SK-N-SH treated with all-trans-retinoic acid at 6 μM for 48 hours (cell line): ENCODE measurements around the gene KCTD1.

Source experiments
- ATAC-seq: fragments of 200-7000 bp; cut with Tn5 transposase; 3 replicates; pipeline ENCODE4 v1.9.1; 2020; ENCODE audit warnings: mild to moderate bottlenecking, moderate library complexity
- ARNTL ChIP-seq: fragments of 450-650 bp; formaldehyde crosslinking; IDR thresholded peaks from 2 replicates; pipeline ENCODE4 v1.5.0; 2020; ENCODE audit warnings: low read depth, mild to moderate bottlenecking, moderate library complexity, borderline replicate concordance
- BACH2 ChIP-seq: fragments of 250-450 bp; sonication (Bioruptor Pico); IDR thresholded peaks from 2 replicates; pipeline ENCODE4 v1.9.0; 2021; ENCODE audit warnings: mild to moderate bottlenecking, borderline replicate concordance
- CSDC2 ChIP-seq: fragments of 250-450 bp; sonication (Bioruptor Pico); IDR thresholded peaks from 2 replicates; pipeline ENCODE4 v1.5.0; 2020; ENCODE audit warnings: mild to moderate bottlenecking, moderate library complexity
- ESRRG ChIP-seq: fragments of 250-450 bp; sonication (Bioruptor Pico); IDR thresholded peaks from 2 replicates; pipeline ENCODE4 v1.6.1; 2021; ENCODE audit warnings: mild to moderate bottlenecking
- GLIS3 ChIP-seq: fragments of 250-450 bp; sonication (Bioruptor Pico); IDR thresholded peaks from 2 replicates; pipeline ENCODE4 v1.5.0; 2020; ENCODE audit warnings: mild to moderate bottlenecking, moderate library complexity
- PPARA ChIP-seq: fragments of 250-450 bp; sonication (Bioruptor Pico); IDR thresholded peaks from 2 replicates; pipeline ENCODE4 v1.5.0; 2020; ENCODE audit warnings: mild to moderate bottlenecking, borderline replicate concordance
- RARB ChIP-seq: fragments of 250-450 bp; sonication (Bioruptor Pico); IDR thresholded peaks from 2 replicates; pipeline ENCODE4 v1.8.0; 2021; ENCODE audit warnings: mild to moderate bottlenecking, moderate library complexity
- TCF4 ChIP-seq: fragments of 250-450 bp; sonication (Bioruptor Pico); IDR thresholded peaks from 2 replicates; pipeline ENCODE4 v1.8.0; 2021; ENCODE audit warnings: mild to moderate bottlenecking, moderate library complexity, borderline replicate concordance
- TOX ChIP-seq: fragments of 250-450 bp; sonication (Bioruptor Pico); IDR thresholded peaks from 2 replicates; pipeline ENCODE4 v1.8.0; 2021; ENCODE audit warnings: mild to moderate bottlenecking, moderate library complexity, borderline replicate concordance
- ZC3H10 ChIP-seq: fragments of 250-450 bp; sonication (Bioruptor Pico); IDR thresholded peaks from 2 replicates; pipeline ENCODE4 v1.5.1; 2021; ENCODE audit warnings: mild to moderate bottlenecking, moderate library complexity
- ZFP3 ChIP-seq: fragments of 250-450 bp; sonication (Bioruptor Pico); IDR thresholded peaks from 2 replicates; pipeline ENCODE4 v1.5.0; 2020; ENCODE audit warnings: mild to moderate bottlenecking, moderate library complexity
- ZFP30 ChIP-seq: fragments of 450-650 bp; formaldehyde crosslinking; IDR thresholded peaks from 2 replicates; pipeline ENCODE4 v1.5.0; 2022; ENCODE audit warnings: mild to moderate bottlenecking, moderate library complexity
- ZNF565 ChIP-seq: fragments of 450-650 bp; formaldehyde crosslinking; conservative IDR thresholded peaks from 2 replicates; pipeline ENCODE4 v1.5.0; 2020; ENCODE audit warnings: low read depth, mild to moderate bottlenecking, moderate library complexity
- ZNF70 ChIP-seq: fragments of 450-650 bp; formaldehyde crosslinking; IDR thresholded peaks from 2 replicates; pipeline ENCODE4 v1.5.0; 2020; ENCODE audit warnings: mild to moderate bottlenecking, moderate library complexity
- ZNF8 ChIP-seq: fragments of 450-650 bp; formaldehyde crosslinking; IDR thresholded peaks from 2 replicates; pipeline ENCODE4 v1.5.0; 2020; ENCODE audit warnings: mild to moderate bottlenecking, moderate library complexity
- TF ChIP-seq, protein P1 (sequence below): fragments of 250-450 bp; sonication (Bioruptor Pico); IDR thresholded peaks from 2 replicates; pipeline ENCODE4 v1.5.0; 2020; ENCODE audit warnings: mild to moderate bottlenecking, moderate library complexity
- TF ChIP-seq, protein P2 (sequence below): fragments of 250-450 bp; sonication (Bioruptor Pico); IDR thresholded peaks from 2 replicates; pipeline ENCODE4 v1.5.1; 2021; ENCODE audit warnings: mild to moderate bottlenecking, moderate library complexity
- TF ChIP-seq, protein P3 (sequence below): fragments of 250-450 bp; sonication (Bioruptor Pico); IDR thresholded peaks from 2 replicates; pipeline ENCODE4 v1.5.1; 2020; ENCODE audit warnings: low read depth, mild to moderate bottlenecking, moderate library complexity
- TF ChIP-seq, protein P4 (sequence below): fragments of 250-450 bp; sonication (Bioruptor Pico); IDR thresholded peaks from 2 replicates; pipeline ENCODE4 v1.8.0; 2021; ENCODE audit warnings: low read depth, mild to moderate bottlenecking, moderate library complexity, borderline replicate concordance
- TF ChIP-seq, protein P5 (sequence below): fragments of 250-450 bp; sonication (Bioruptor Pico); IDR thresholded peaks from 2 replicates; pipeline ENCODE4 v1.8.0; 2020; ENCODE audit warnings: mild to moderate bottlenecking, moderate library complexity, borderline replicate concordance

The KCTD1 gene

DNA sequence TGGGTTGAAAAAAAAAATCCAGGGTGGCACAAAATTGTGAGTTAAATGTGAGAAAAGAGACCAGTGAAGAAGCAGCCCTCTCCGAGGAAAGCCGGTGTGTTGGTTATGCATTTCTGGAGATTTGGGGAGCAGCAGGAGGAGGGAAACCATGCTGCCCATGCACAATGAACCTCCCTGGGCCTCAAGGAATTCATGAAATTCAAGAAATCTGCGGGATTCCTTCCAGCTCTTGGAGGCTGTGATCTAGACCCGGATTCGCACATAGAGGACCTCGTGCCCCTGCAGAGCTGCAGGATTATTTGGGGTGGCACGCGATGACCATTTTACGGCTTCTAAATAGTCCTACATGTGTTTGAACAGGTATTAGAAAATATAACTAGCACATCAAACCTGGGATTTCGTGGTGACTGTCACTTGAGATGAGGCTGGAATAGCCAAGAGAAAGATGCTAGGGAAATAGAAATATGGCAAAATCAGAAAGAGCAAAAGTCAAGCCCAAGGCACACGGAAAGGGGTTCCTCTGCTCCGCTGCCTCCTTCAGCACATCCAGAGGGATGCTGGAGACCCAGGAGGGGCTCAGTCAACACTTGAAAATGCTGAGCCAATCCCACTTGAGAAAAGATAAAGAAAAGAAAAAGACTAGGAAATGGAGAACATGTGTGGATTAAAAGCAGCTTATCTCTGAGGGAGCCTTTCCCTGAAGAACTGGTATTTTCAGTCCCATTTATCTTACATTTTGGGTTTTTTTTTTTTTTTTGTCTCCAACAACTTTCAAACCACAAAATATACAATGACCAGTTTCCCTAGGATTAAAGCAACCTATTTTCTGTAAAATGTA is 22.0 kb downstream of the KCTD1 start:
- ATAC-seq, result no peak
- TF ChIP-seq, protein P1, sequence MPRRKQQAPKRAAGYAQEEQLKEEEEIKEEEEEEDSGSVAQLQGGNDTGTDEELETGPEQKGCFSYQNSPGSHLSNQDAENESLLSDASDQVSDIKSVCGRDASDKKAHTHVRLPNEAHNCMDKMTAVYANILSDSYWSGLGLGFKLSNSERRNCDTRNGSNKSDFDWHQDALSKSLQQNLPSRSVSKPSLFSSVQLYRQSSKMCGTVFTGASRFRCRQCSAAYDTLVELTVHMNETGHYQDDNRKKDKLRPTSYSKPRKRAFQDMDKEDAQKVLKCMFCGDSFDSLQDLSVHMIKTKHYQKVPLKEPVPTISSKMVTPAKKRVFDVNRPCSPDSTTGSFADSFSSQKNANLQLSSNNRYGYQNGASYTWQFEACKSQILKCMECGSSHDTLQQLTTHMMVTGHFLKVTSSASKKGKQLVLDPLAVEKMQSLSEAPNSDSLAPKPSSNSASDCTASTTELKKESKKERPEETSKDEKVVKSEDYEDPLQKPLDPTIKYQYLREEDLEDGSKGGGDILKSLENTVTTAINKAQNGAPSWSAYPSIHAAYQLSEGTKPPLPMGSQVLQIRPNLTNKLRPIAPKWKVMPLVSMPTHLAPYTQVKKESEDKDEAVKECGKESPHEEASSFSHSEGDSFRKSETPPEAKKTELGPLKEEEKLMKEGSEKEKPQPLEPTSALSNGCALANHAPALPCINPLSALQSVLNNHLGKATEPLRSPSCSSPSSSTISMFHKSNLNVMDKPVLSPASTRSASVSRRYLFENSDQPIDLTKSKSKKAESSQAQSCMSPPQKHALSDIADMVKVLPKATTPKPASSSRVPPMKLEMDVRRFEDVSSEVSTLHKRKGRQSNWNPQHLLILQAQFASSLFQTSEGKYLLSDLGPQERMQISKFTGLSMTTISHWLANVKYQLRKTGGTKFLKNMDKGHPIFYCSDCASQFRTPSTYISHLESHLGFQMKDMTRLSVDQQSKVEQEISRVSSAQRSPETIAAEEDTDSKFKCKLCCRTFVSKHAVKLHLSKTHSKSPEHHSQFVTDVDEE, result no peak
- TF ChIP-seq, protein P2, sequence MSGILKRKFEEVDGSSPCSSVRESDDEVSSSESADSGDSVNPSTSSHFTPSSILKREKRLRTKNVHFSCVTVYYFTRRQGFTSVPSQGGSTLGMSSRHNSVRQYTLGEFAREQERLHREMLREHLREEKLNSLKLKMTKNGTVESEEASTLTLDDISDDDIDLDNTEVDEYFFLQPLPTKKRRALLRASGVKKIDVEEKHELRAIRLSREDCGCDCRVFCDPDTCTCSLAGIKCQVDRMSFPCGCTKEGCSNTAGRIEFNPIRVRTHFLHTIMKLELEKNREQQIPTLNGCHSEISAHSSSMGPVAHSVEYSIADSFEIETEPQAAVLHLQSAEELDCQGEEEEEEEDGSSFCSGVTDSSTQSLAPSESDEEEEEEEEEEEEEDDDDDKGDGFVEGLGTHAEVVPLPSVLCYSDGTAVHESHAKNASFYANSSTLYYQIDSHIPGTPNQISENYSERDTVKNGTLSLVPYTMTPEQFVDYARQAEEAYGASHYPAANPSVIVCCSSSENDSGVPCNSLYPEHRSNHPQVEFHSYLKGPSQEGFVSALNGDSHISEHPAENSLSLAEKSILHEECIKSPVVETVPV, result no peak
- TF ChIP-seq CSDC2 (CRISPR knock-in tag) (no peak), TOX (CRISPR knock-in tag) (no peak), TCF4 (CRISPR knock-in tag) (no peak), ZNF70 (no peak), ZFP3 (CRISPR knock-in tag) (no peak), BACH2 (CRISPR knock-in tag) (no peak), GLIS3 (CRISPR knock-in tag) (no peak), PPARA (CRISPR knock-in tag) (no peak), ZFP30 (CRISPR knock-in tag) (no peak), RARB (CRISPR knock-in tag) (no peak), ARNTL (CRISPR knock-in tag) (no peak)
- TF ChIP-seq, protein P3, sequence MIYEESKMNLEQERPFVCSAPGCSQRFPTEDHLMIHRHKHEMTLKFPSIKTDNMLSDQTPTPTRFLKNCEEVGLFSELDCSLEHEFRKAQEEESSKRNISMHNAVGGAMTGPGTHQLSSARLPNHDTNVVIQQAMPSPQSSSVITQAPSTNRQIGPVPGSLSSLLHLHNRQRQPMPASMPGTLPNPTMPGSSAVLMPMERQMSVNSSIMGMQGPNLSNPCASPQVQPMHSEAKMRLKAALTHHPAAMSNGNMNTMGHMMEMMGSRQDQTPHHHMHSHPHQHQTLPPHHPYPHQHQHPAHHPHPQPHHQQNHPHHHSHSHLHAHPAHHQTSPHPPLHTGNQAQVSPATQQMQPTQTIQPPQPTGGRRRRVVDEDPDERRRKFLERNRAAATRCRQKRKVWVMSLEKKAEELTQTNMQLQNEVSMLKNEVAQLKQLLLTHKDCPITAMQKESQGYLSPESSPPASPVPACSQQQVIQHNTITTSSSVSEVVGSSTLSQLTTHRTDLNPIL, result no peak

DNA sequence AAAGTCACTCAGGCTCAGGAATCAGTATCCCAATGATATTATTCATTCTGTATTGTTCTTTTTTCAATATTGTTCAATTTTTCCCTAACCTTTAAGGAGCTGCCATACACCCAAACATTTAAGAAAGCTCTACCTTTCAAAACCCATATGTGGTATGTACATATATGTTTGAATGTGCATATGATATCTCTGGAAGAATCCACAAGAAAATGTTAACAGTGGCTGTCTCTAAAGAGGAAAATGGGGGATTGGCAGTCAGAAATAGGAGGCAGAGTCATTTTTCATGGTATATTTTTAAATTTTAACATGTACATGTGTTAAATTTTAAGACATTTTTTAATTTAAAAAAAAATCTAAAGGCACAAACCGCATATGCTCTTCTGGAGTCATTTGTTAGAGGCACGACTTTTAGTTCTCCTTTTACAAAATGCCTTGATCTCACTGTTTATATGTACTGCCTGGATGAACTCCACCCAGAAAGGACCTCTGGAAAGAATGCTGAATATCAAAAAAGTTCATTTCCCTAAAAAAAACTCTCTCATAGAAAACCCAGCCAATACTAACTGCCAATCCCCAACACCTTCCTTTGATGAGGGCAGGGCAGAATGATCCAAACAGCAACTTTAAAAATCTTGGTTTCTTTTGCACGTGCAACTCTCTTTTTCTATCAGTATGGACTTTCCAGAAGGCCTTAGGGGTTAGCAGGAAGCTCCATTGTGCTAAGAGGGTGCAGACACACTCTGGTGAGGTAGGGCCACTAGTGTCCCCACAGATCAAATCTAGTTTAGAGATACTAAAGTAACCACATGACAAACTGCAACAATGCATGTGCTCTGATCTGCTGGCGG is 23.6 kb downstream of the KCTD1 start:
- TF ChIP-seq ESRRG (CRISPR knock-in tag), result no peak
- TF ChIP-seq, protein P3, result no peak
- TF ChIP-seq ZNF565, result no peak
- no peak for TF ChIP-seq ZNF8 (CRISPR knock-in tag)
- TF ChIP-seq ARNTL (CRISPR knock-in tag), result no peak
- no peak for TF ChIP-seq ZNF70
- TF ChIP-seq, protein P2, result no peak
- TF ChIP-seq, protein P4, sequence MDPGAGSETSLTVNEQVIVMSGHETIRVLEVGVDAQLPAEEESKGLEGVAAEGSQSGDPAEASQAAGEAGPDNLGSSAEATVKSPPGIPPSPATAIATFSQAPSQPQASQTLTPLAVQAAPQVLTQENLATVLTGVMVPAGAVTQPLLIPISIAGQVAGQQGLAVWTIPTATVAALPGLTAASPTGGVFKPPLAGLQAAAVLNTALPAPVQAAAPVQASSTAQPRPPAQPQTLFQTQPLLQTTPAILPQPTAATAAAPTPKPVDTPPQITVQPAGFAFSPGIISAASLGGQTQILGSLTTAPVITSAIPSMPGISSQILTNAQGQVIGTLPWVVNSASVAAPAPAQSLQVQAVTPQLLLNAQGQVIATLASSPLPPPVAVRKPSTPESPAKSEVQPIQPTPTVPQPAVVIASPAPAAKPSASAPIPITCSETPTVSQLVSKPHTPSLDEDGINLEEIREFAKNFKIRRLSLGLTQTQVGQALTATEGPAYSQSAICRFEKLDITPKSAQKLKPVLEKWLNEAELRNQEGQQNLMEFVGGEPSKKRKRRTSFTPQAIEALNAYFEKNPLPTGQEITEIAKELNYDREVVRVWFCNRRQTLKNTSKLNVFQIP (CRISPR knock-in tag), result no peak
- TF ChIP-seq, protein P5, sequence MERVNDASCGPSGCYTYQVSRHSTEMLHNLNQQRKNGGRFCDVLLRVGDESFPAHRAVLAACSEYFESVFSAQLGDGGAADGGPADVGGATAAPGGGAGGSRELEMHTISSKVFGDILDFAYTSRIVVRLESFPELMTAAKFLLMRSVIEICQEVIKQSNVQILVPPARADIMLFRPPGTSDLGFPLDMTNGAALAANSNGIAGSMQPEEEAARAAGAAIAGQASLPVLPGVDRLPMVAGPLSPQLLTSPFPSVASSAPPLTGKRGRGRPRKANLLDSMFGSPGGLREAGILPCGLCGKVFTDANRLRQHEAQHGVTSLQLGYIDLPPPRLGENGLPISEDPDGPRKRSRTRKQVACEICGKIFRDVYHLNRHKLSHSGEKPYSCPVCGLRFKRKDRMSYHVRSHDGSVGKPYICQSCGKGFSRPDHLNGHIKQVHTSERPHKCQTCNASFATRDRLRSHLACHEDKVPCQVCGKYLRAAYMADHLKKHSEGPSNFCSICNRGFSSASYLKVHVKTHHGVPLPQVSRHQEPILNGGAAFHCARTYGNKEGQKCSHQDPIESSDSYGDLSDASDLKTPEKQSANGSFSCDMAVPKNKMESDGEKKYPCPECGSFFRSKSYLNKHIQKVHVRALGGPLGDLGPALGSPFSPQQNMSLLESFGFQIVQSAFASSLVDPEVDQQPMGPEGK (CRISPR knock-in tag), result no peak
- TF ChIP-seq ZC3H10 (CRISPR knock-in tag), result no peak
- TF ChIP-seq, protein P1, result no peak
- no peak for TF ChIP-seq ZFP30 (CRISPR knock-in tag)
- no peak for ATAC-seq
